ENCODE results near the gene BEND2.

The BEND2 gene

DNA sequence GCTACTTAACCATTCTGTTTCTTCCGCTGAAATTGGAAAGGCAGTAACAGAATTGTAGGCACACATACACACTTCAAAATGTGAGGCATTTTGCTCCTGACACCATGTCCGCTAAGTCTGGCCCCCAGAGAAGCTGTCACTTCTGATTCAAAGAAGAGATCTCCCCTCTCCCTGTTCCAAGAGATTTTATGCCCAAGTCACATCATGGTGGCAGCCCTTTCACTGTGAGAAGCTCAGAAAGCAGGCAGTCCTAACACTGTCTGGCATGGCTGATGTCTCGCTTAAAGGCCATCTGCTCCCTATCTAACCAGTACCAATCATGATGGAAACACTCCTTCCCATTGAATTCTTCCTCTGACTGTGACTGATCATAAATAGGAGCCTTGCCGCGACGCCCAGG is 83.9 kb downstream of the BEND2 start:
- DNase-seq (ENCODE audit: low spot score): no peak

- no peak for DNase-seq (ENCODE audit: low spot score)
Observed at GRCh38 chrX:18133605-18134004, 87.1 kb downstream of the BEND2 start.

DNA sequence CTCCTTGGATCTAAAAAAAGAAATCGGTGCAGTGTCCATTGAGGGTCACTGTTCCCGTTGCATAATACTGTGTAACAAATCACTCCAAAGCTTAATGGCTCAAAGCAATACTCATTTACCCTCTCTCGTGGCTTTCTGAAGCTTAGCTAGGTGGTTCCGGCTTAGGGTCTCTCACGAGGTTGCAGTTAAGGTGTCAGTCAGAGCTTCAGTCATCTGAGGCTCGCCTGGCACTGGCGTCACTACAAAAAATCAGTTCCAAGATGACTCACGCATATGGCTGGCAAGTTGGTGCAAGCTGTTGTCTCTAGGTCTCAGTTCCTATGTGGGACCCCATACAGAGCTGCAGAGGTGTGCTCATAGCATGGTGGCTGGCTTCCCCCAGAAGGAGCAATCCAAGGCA is 91.0 kb downstream of the BEND2 start:
- no peak for DNase-seq (ENCODE audit: low spot score)

DNA sequence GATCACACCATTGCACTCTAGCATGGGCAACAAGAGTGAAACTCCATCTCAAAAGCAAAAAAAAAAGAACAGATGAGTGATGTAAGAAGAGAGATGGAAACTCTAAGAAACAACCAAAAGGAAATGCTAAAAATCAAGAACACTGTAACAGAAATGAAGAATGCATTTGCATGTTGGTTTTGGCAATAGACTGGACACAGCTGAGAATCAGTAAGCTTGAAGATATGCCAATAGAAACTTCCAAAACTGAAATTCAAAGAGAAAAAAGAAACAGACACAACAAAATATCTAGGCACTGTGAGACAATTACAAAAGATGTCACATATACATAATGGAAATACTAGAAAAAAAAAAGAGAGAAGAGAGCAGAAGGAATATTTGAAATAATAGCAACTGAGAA is 93.7 kb downstream of the BEND2 start:
- no peak for DNase-seq (ENCODE audit: low spot score)

DNA sequence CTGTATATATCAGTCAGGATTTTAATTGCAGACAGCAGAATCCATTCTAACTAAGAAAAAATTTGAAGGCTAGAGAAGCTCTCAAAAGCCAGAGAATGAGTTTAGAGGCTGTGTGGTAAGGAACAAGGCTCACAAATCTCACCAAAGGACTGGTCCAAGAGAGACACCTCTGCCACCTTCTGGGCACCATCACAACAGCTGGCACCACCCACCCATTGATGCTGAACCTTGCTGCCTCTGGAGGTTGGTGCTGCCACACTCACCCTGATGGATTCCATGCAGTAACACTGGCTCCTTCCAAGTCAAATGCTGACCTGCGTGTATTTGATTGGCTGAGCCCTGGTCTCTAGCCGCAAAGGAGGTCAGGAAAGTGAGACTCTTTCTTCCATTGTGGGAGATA is 100.8 kb downstream of the BEND2 start:
- no peak for DNase-seq (ENCODE audit: low spot score)
